DMS79 treated with DMSO at 0.1 percent for 48 hours (cell line): ENCODE results near the gene BOLA2.
"Not testable (repeated sequence)": the region's sequence is repeated elsewhere in the genome, so short reads cannot be mapped to it uniquely, and the experiment has no call there.

ENCODE experiments used
- DNase-seq: peaks from one replicate; lab custom pipeline; 2025; lab: John Stamatoyannopoulos, UW

The BOLA2 gene

GRCh38 chr16:29454269-29454668, at the start of gene BOLA2, which contains the start of gene SLX1B:
TSS of gene BOLA2 (minus strand) at chr16:29454351. CDS start at chr16:29454253, 98 bp downstream.
TSS of gene SLX1B (plus strand) at chr16:29454533.
- DNase-seq: not testable (repeated sequence)

- DNase-seq: not testable (repeated sequence)
Observed at GRCh38 chr16:29482276-29482675, 28.1 kb upstream of the BOLA2 start.

GRCh38 chr16:29472065-29472464, 17.9 kb upstream of the BOLA2 start:
- DNase-seq: not testable (repeated sequence)

GRCh38 chr16:29469660-29470059, 15.5 kb upstream of the BOLA2 start:
- not testable (repeated sequence) for DNase-seq

GRCh38 chr16:29467654-29468366, 13.7 kb upstream of the BOLA2 start:
- DNase-seq: not testable (repeated sequence)

GRCh38 chr16:29466904-29467303, 12.8 kb upstream of the BOLA2 start:
- not testable (repeated sequence) for DNase-seq

GRCh38 chr16:29465985-29466824, 12.1 kb upstream of the BOLA2 start:
- DNase-seq: not testable (repeated sequence)

- not testable (repeated sequence) for DNase-seq
Observed at GRCh38 chr16:29460647-29461030, 6.5 kb upstream of the BOLA2 start.

GRCh38 chr16:29459706-29460646, 5.8 kb upstream of the BOLA2 start, which contains the start of gene SULT1A4:
TSS of gene SULT1A4 (plus strand) at chr16:29459913. CDS start at chr16:29461386, 1,473 bp downstream.
- not testable (repeated sequence) for DNase-seq

GRCh38 chr16:29457660-29458059, 3.5 kb upstream of the BOLA2 start:
- DNase-seq: not testable (repeated sequence)

GRCh38 chr16:29454828-29455227, 677 bp upstream of the BOLA2 start:
- DNase-seq: not testable (repeated sequence)

GRCh38 chr16:29453754-29454153, 397 bp downstream of the BOLA2 start:
- DNase-seq: not testable (repeated sequence)

- DNase-seq: not testable (repeated sequence)
Observed at GRCh38 chr16:29425390-29425789, 28.8 kb downstream of the BOLA2 start.

GRCh38 chr16:29423587-29423986, 30.6 kb downstream of the BOLA2 start:
- DNase-seq: not testable (repeated sequence)

GRCh38 chr16:29405249-29405648, 48.9 kb downstream of the BOLA2 start:
- not testable (repeated sequence) for DNase-seq
